SK-N-SH treated with all-trans-retinoic acid at 6 μM for 48 hours (cell line): ENCODE data around the gene PRSS56.

Source experiments
- ATAC-seq: fragments of 200-7000 bp; cut with Tn5 transposase; 3 replicates; pipeline ENCODE4 v1.9.1; 2020; ENCODE audit warnings: mild to moderate bottlenecking, moderate library complexity
- BACH2 ChIP-seq: fragments of 250-450 bp; sonication (Bioruptor Pico); IDR thresholded peaks from 2 replicates; pipeline ENCODE4 v1.9.0; 2021; ENCODE audit warnings: mild to moderate bottlenecking, borderline replicate concordance
- CREB5 ChIP-seq: fragments of 250-450 bp; sonication (Bioruptor Pico); IDR thresholded peaks from 2 replicates; pipeline ENCODE4 v1.5.1; 2020; ENCODE audit warnings: low read depth, mild to moderate bottlenecking, moderate library complexity
- CSDC2 ChIP-seq: fragments of 250-450 bp; sonication (Bioruptor Pico); IDR thresholded peaks from 2 replicates; pipeline ENCODE4 v1.5.0; 2020; ENCODE audit warnings: mild to moderate bottlenecking, moderate library complexity
- CSRNP3 ChIP-seq: fragments of 250-450 bp; sonication (Bioruptor Pico); IDR thresholded peaks from 2 replicates; pipeline ENCODE4 v1.5.1; 2021; ENCODE audit warnings: mild to moderate bottlenecking, moderate library complexity
- ESRRG ChIP-seq: fragments of 250-450 bp; sonication (Bioruptor Pico); IDR thresholded peaks from 2 replicates; pipeline ENCODE4 v1.6.1; 2021; ENCODE audit warnings: mild to moderate bottlenecking
- GLIS3 ChIP-seq: fragments of 250-450 bp; sonication (Bioruptor Pico); IDR thresholded peaks from 2 replicates; pipeline ENCODE4 v1.5.0; 2020; ENCODE audit warnings: mild to moderate bottlenecking, moderate library complexity
- ISL1 ChIP-seq: fragments of 250-450 bp; sonication (Bioruptor Pico); IDR thresholded peaks from 2 replicates; pipeline ENCODE4 v2.1.2; 2022; ENCODE audit warnings: mild to moderate bottlenecking, moderate library complexity
- OSR1 ChIP-seq: fragments of 250-450 bp; sonication (Bioruptor Pico); IDR thresholded peaks from 2 replicates; pipeline ENCODE4 v1.8.0; 2022; ENCODE audit warnings: moderate library complexity, mild to moderate bottlenecking, inconsistent platforms
- PATZ1 ChIP-seq: fragments of 250-450 bp; sonication (Bioruptor Pico); IDR thresholded peaks from 2 replicates; pipeline ENCODE4 v1.8.0; 2020; ENCODE audit warnings: mild to moderate bottlenecking, moderate library complexity, borderline replicate concordance
- POU6F1 ChIP-seq: fragments of 250-450 bp; sonication (Bioruptor Pico); IDR thresholded peaks from 2 replicates; pipeline ENCODE4 v1.8.0; 2021; ENCODE audit warnings: low read depth, mild to moderate bottlenecking, moderate library complexity, borderline replicate concordance
- PPARA ChIP-seq: fragments of 250-450 bp; sonication (Bioruptor Pico); IDR thresholded peaks from 2 replicates; pipeline ENCODE4 v1.5.0; 2020; ENCODE audit warnings: mild to moderate bottlenecking, borderline replicate concordance
- RARB ChIP-seq: fragments of 250-450 bp; sonication (Bioruptor Pico); IDR thresholded peaks from 2 replicates; pipeline ENCODE4 v1.8.0; 2021; ENCODE audit warnings: mild to moderate bottlenecking, moderate library complexity
- SNAI2 ChIP-seq: fragments of 250-450 bp; sonication (Bioruptor Pico); IDR thresholded peaks from 2 replicates; pipeline ENCODE4 v1.5.0; 2020; ENCODE audit warnings: mild to moderate bottlenecking, moderate library complexity
- TCF4 ChIP-seq: fragments of 250-450 bp; sonication (Bioruptor Pico); IDR thresholded peaks from 2 replicates; pipeline ENCODE4 v1.8.0; 2021; ENCODE audit warnings: mild to moderate bottlenecking, moderate library complexity, borderline replicate concordance
- ZC3H10 ChIP-seq: fragments of 250-450 bp; sonication (Bioruptor Pico); IDR thresholded peaks from 2 replicates; pipeline ENCODE4 v1.5.1; 2021; ENCODE audit warnings: mild to moderate bottlenecking, moderate library complexity
- ZFP3 ChIP-seq: fragments of 250-450 bp; sonication (Bioruptor Pico); IDR thresholded peaks from 2 replicates; pipeline ENCODE4 v1.5.0; 2020; ENCODE audit warnings: mild to moderate bottlenecking, moderate library complexity
- ZFP30 ChIP-seq: fragments of 450-650 bp; formaldehyde crosslinking; IDR thresholded peaks from 2 replicates; pipeline ENCODE4 v1.5.0; 2022; ENCODE audit warnings: mild to moderate bottlenecking, moderate library complexity
- ZNF565 ChIP-seq: fragments of 450-650 bp; formaldehyde crosslinking; conservative IDR thresholded peaks from 2 replicates; pipeline ENCODE4 v1.5.0; 2020; ENCODE audit warnings: low read depth, mild to moderate bottlenecking, moderate library complexity
- ZNF70 ChIP-seq: fragments of 450-650 bp; formaldehyde crosslinking; IDR thresholded peaks from 2 replicates; pipeline ENCODE4 v1.5.0; 2020; ENCODE audit warnings: mild to moderate bottlenecking, moderate library complexity
- ZNF8 ChIP-seq: fragments of 450-650 bp; formaldehyde crosslinking; IDR thresholded peaks from 2 replicates; pipeline ENCODE4 v1.5.0; 2020; ENCODE audit warnings: mild to moderate bottlenecking, moderate library complexity

PRSS56 gene

GRCh38 chr2:232571026-232571474 is 50.9 kb downstream of the PRSS56 start:
- TF ChIP-seq ZNF70 (CRISPR knock-in tag) (no peak), ISL1 (CRISPR knock-in tag) (no peak)
- no peak for ATAC-seq

GRCh38 chr2:232573042-232573441 is 52.9 kb downstream of the PRSS56 start:
- no peak for ATAC-seq
- TF ChIP-seq ZNF565 = no peak
- no peak for TF ChIP-seq TCF4 (CRISPR knock-in tag)
- no peak for TF ChIP-seq PATZ1 (CRISPR knock-in tag)
- no peak for TF ChIP-seq BACH2 (CRISPR knock-in tag)

GRCh38 chr2:232573771-232574435 is 53.7 kb downstream of the PRSS56 start:
- no peak for TF ChIP-seq ZNF565
- TF ChIP-seq SNAI2 (CRISPR knock-in tag) = no peak
- TF ChIP-seq CREB5 (CRISPR knock-in tag) = no peak
- no peak for TF ChIP-seq RARB (CRISPR knock-in tag)
- no peak for TF ChIP-seq BACH2 (CRISPR knock-in tag)
- TF ChIP-seq OSR1 (CRISPR knock-in tag) = no peak
- TF ChIP-seq ZFP3 = no peak
- no peak for TF ChIP-seq POU6F1 (CRISPR knock-in tag)
- no peak for TF ChIP-seq TCF4 (CRISPR knock-in tag)
- no peak for TF ChIP-seq ZFP30 (CRISPR knock-in tag)
- TF ChIP-seq GLIS3 (CRISPR knock-in tag) = no peak
- no peak for TF ChIP-seq ESRRG
- TF ChIP-seq PATZ1 (CRISPR knock-in tag) = no peak
- TF ChIP-seq ISL1 (CRISPR knock-in tag) = no peak
- TF ChIP-seq CSRNP3 (CRISPR knock-in tag) = no peak
- TF ChIP-seq CSDC2 (CRISPR knock-in tag) = no peak
- TF ChIP-seq PPARA (CRISPR knock-in tag) = no peak
- TF ChIP-seq ZC3H10 (CRISPR knock-in tag) = no peak
- no peak for TF ChIP-seq ZNF8 (CRISPR knock-in tag)
- no peak for ATAC-seq
